ENCODE measurements around the gene SMG9. TPM values are rescaled to one million over a fixed set of nuclear protein-coding genes. Genes with fewer than 3 reads are reported as not detected.

SMG9 gene
- polyA plus RNA-seq, 4 donors, result 42.7 to 55.7 (median 48.0) TPM

DNA sequence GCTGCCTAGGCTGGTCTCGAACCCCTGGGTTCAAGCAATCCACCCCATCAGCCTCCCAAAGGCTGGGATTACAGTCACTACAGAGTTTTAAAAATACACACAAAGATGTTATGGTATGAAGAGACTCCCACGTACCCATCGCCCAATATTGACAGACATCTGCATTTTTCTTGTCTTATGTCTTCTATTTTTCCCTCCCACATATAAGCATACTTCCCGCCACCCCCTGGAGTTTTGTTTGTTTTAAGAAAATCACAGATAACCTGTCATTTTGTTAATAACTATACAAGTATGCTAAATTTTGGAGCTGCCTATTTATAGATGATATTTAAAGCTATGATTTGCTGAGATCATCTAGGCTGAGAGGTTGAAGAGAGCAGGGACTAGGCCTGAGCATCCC, 6.2 kb upstream of the SMG9 start:
- no peak for DNase-seq (ENCODE audit: low read depth in 4 of 4, low spot score in 3 of 4)

- DNase-seq (ENCODE audit: low read depth in 4 of 4, low spot score in 3 of 4), result no peak
These were observed 4.8 kb upstream of the SMG9 start for GRCh38 chr19:43759515-43759914.

DNA sequence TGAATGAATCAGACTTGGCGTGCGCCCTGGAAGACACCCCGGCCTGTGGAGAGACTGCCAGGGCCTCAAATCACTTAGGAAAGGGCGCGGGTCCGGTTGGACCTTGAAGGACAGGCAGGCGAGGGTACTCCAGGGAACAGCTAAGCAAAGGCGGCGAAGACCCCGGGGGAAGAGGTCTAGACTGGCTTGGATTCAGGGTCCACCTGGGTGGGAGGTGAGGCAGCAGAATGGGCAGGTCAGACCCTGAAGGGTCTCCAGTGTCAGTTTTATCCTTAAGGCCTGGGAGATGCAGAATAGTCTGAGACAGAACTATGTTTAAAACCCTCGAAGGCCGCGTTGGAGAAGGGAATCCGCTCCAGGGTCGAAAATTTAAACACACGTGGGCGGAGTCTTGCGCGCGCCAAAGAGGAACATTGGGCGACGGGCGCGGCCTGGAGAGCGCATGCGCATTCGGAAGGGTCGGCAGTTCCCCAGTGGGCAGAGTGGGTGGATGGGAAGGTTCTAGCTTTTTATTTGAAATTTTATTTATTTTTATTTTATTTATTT, 567 bp upstream of the SMG9 start:
- DNase-seq (ENCODE audit: low read depth in 4 of 4, low spot score in 3 of 4), result peak; percentile 52 to 68 (median 60)

- DNase-seq (ENCODE audit: low read depth in 4 of 4, low spot score in 3 of 4), result no peak
These were observed 584 bp downstream of the SMG9 start for GRCh38 chr19:43754253-43754502.

DNA sequence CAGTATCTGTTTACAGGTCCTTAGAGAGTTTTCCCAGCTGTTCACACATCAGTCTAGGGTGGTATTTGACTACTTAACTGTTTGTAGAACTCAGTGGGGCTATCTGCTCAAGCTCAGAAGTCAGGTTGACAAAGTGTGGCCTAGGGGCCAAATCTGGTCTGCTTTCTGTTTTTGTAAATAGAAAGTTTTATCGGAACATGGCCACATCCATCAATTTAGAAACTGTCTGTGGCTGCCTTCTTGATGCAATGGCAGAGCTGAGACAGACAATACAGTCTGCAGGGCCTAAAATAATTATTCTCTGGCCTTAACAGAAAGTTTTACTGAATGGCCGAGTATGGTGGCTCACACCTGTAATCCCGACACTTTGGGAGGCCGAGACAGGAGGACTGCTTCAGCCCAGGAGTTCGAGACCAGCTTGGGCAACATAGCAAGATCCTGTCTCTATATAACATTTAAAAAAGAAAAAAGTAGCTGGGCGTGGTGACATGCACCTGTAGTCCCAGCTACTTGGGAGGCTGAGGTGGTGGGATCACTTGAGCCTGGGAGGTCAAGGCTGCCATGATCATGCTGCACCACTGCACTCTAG, 2.4 kb downstream of the SMG9 start:
- DNase-seq (ENCODE audit: low read depth in 4 of 4, low spot score in 3 of 4), result no peak

DNA sequence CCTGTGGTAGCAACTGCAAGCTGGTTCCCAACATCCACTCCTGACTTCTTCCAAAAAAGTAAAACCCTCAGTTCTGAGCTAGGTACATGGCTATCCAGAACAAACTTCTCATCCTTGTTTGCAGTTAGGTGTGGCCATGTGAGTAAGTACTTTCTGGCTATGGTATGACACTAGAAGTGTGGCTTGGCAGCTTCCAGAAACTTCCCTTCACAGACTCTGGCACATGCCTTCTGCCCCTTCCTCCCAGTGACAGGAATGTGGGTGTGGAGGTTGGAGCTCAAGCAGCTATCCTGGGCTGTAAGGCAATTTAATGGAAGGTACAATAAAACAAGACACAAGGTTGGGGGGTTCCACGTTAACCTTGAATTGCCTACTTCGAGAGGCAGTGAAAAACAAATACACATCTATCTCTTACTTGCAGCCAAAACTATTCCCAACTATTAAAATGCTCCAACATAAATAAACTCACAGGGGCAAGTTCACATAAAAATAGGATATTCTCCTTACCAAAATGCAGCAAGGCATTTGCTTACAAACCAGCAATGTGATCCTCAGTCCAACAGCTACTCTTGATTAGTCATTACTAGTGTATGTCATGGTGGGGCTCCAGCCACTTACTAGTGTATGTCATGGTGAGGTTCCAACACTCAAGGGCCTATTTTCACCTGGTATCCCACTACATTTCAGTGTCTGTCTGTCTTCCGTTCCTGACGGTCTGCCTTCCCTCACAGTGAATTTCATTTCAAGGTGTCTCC, 3.1 kb downstream of the SMG9 start:
- DNase-seq (ENCODE audit: low read depth in 4 of 4, low spot score in 3 of 4), result no peak

DNA sequence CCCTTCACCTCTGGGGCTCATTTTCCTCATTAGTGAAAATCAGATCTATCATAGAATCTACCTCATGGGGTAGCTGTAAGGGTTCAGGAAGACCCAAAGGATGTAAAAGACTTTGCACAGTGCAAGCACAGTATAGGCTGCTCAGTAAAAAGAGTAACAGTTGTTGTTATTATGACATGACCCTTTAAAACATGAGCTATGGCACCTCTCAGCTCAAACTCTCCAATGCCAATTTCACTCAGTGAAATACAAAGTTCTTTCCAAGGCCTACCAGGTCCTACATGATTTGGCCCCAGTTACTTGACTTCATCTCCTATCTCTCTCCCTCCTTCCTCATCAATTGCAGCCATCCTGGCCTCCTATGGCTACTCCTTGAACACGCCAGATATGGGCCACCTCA, 4.9 kb downstream of the SMG9 start:
- DNase-seq (ENCODE audit: low read depth in 4 of 4, low spot score in 3 of 4), result no peak

DNA sequence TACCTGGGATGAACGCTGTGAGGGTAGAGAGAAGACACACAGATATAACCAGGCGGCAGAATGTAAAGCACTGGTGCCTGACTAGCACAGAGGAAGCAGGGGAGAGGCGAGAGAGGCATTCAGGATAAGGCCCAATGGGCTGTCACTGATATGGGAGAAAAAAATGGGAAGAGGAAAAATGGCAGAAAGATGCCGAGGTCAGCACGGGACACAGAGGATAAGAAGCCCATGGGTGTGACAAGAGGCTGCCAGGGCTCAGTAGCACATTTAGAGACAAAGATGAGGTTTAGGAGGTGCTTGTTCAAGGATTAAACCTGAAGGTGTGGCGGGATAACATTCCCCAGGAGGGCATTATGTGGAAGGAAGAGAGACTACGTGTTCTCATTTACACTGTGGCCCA, 5.6 kb downstream of the SMG9 start:
- no peak for DNase-seq (ENCODE audit: low read depth in 4 of 4, low spot score in 3 of 4)

- DNase-seq (ENCODE audit: low read depth in 4 of 4, low spot score in 3 of 4), result no peak
These were observed 6.1 kb downstream of the SMG9 start for GRCh38 chr19:43748685-43749084.

DNA sequence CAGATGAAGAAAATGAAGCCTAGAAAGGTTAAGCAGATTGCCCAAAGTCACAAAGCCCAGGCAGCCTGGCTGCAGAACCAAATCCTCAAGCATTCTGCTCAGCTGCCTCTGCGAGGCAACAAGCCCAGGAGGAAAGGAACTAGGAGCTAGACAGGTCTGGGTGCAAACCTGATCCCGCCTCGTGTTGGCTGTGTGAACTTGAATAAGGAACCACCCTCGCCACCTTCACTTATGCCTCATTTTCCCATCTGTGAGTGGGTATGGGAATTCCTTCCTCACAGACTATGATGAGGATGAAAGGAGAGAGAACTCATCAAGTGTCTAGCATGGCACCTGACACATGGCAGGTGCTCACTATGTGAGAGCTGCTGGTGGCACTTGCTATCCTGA, 6.6 kb downstream of the SMG9 start:
- DNase-seq (ENCODE audit: low read depth in 4 of 4, low spot score in 3 of 4), result no peak

DNA sequence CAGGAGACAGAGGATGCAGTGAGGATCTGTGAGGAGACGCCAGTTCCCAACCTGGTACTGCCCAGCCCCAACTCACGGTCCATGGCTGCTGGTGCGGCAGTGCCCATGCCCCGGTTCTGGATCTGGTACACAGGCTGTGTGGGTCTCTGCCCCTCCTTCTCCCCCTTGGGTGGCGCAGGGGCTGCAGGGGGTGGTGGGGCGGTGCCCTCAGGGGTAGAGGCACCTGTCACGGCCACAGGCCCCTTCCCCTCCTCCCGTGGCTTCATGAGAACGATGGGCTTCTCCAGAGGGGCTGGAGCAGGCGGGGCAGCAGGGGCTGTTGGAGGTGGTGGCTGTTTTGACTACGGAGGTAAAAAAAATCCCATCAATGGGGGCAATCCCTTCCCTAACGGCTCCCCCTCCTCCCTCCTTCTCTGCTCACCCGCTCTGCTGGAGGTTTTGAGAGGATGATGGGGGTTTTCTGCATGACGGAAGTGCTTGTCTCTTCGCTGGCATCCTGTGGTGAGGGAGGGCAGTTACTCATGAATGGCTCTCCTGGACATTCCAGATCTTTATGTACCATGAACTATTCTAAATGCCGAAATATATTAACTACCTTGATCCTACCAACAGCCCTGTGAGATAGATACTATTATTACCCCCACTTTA, 7.1 kb downstream of the SMG9 start:
- no peak for DNase-seq (ENCODE audit: low read depth in 4 of 4, low spot score in 3 of 4)

DNA sequence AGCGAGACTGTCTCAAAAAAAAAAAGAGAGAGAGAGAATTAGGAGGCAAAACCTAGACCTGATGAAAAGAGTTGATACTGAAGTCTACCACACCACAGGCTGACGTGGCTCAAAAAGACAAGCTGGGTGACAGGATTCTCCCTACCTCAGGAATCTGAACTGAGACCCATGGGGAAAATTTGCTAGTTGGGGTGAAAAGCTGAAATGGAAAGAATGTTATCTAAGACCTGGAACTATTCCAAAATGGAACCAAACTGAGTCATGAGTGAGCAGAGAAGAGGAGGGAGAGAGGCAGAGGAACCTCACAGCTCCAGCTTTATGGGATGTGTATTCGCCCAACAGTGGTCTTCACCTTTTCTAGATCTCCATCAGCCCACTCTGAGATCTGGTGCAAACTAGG, 11.7 kb downstream of the SMG9 start:
- DNase-seq (ENCODE audit: low read depth in 4 of 4, low spot score in 3 of 4), result no peak

DNA sequence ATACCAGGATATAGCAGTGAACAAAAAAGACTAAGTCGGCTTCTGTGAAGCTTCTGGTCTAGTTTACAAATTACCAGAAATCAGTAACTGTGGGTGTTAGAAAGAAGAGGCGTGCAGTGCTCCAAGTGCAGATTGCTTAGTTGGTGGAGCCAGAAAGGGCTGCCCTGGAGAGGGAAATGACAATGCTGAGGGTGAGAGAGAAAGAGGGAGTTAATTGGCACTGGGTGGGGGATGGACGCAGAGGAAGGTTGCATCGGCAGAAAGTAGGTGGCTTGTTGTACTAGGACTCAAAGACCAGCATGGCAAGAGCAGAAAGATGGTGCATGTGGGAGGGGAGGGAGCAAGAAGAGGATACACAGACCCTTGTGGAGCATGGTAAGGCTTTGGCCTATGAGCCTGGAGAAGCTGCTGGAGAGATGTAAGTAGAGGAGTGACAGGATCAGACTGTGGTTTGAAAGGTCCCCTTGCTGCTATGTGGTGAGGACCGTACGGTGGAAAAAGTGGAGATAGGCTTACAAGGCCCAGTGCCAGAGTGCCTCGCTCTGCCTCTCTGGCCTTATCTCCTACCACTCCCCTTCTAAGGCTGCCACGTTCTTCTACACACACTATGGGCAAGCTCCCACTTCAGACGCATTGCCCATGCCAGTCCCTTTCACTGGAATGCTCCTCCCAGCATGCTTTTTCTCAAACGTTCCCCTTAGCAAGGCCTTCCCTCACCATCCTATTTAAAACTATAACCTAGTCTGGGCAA, 13.5 kb downstream of the SMG9 start:
- DNase-seq (ENCODE audit: low read depth in 4 of 4, low spot score in 3 of 4), result no peak

- DNase-seq (ENCODE audit: low read depth in 4 of 4, low spot score in 3 of 4), result no peak
These were observed 15.1 kb downstream of the SMG9 start for GRCh38 chr19:43739439-43740235.

DNA sequence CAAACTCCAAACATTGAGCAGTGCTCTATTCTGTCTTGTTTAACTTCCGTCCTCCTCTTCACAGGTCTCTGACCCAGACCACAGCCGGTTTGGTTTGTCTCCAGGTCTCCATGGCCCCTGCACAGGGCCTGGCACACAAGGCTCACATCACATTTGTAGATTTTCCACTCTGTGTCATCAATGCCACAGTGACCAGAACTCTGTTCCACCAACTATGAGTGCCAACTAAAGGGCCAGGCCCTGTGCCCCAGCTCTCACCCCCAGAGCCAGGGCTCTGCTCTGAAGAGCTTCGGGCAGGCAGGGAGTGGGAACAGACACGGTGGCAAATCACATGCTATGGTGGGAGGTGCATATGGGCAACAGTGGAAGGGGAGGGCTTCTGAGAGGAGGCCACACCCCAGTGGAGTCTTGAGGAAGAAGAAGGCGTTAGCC, 16.0 kb downstream of the SMG9 start:
- DNase-seq (ENCODE audit: low read depth in 4 of 4, low spot score in 3 of 4), result no peak

- DNase-seq (ENCODE audit: low read depth in 4 of 4, low spot score in 3 of 4), result no peak
These were observed 18.8 kb downstream of the SMG9 start for GRCh38 chr19:43735957-43736356.

- no peak for DNase-seq (ENCODE audit: low read depth in 4 of 4, low spot score in 3 of 4)
These were observed 19.7 kb downstream of the SMG9 start for GRCh38 chr19:43735013-43735412.

DNA sequence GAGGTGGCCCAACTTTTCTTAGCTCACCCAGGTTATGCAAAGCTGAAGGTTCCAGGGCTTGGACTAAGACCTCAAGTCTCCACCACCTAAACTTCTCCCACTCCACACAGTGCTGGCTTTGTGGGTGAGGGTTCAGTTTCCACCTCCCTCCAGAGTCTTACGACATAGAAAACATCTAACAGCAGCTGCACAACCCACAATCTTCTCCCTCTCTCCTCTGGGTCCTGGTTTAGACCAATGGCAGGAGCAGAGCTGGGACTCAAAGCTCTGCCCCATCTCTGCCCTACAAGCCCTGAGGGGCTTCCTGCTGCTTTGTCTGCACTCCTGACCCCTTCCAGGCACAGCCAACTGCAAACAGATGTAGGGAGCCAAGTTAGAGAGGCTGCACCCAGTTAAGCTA, 22.9 kb downstream of the SMG9 start:
- no peak for DNase-seq (ENCODE audit: low read depth in 4 of 4, low spot score in 3 of 4)

DNA sequence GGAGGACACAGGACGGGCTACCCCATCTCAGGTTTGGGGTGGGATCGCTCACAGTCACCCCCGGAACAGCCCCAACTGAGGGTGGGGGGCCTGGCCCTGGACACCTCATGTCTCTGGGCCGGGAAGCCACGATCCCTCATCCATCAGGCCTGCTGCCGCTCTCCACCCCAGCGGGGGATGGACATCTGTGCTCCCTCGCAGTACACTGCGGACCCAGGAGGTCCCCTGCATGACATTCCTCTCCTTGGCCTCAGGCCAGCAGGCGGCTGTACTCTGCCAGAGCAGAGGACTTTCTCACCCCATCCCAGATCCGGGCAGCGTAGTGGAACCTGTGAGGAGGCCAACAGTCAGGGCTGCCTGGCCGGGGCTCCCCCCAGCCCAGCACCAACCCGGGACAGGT, 23.4 kb downstream of the SMG9 start:
- no peak for DNase-seq (ENCODE audit: low read depth in 4 of 4, low spot score in 3 of 4)

DNA sequence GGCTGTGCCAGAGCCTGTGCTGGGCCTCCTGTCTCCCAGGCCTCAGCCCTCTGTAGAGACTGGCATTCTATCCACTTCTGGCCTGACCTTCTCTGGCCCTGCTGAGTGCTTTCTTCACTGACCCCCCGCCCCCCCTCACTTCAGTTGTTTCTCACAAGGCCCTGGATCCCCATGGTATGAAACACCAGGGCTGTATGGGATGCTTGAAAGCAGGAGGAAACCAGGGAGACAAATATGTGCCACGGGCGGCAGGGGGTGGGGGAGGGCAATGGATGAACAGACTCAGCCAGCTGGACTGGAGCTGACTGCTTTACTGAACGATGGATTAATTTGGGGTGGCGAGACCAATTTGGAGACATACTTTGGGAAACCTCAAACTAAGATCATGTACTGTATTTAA, 24.8 kb downstream of the SMG9 start:
- no peak for DNase-seq (ENCODE audit: low read depth in 4 of 4, low spot score in 3 of 4)

DNA sequence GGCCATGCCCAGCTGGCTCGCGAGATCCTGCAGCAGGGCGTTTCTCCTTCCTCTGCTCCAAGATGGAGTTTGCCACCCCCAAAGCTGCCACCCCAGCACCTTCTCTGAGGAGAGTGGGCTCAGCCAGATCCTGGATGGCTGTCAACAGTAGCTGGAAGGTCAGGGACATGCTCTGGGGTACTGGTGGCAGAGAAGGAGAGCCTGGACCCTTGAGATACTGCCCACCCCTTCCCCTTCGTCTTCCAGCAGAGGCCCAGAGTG, 27.2 kb downstream of the SMG9 start:
- DNase-seq (ENCODE audit: low read depth in 4 of 4, low spot score in 3 of 4), result no peak
